H9 (cell line): Measurements from ENCODE around the gene TPRG1. TPM values are rescaled to one million over a fixed set of nuclear protein-coding genes. Genes with fewer than 3 reads are reported as not detected.

Experiments
- DNase-seq: peaks from one replicate; pipeline ENCODE4 v3.0.0-alpha.2; 2017
- H2AFZ ChIP-seq: one replicate; pipeline ENCODE4 v1.6.1; 2013; ENCODE audit warnings: mild to moderate bottlenecking, low read length, control low read depth, moderate library complexity
- H2AK5ac ChIP-seq: 2 replicates; pipeline ENCODE4 v1.6.1; 2013; ENCODE audit warnings: low read length, control low read depth, mixed read lengths; ENCODE audit not compliant: insufficient read length
- H2BK120ac ChIP-seq: one replicate; pipeline ENCODE4 v1.6.1; 2013; ENCODE audit warnings: low read depth, mild to moderate bottlenecking, low read length, control low read depth, inconsistent platforms; ENCODE audit not compliant: poor library complexity, severe bottlenecking
- H2BK12ac ChIP-seq: 2 replicates; pipeline ENCODE4 v1.6.1; 2013; ENCODE audit warnings: low read length, control low read depth, mixed read lengths, low read depth; ENCODE audit not compliant: insufficient read length
- H2BK15ac ChIP-seq: 2 replicates; pipeline ENCODE4 v1.6.1; 2013; ENCODE audit warnings: low read depth, low read length, control low read depth
- H2BK20ac ChIP-seq: one replicate; pipeline ENCODE4 v1.6.1; 2013; ENCODE audit warnings: low read depth, mild to moderate bottlenecking, low read length, control low read depth, inconsistent platforms; ENCODE audit not compliant: poor library complexity, severe bottlenecking
- H2BK5ac ChIP-seq: 2 replicates; pipeline ENCODE4 v1.6.1; 2013; ENCODE audit warnings: low read length, control low read depth, mixed read lengths; ENCODE audit not compliant: insufficient read length
- H3K14ac ChIP-seq: 2 replicates; pipeline ENCODE4 v1.6.1; 2013; ENCODE audit warnings: low read length, control low read depth; ENCODE audit not compliant: insufficient read depth
- H3K18ac ChIP-seq: 2 replicates; pipeline ENCODE4 v1.6.1; 2013; ENCODE audit warnings: low read depth, mild to moderate bottlenecking, mixed read lengths, low read length, control low read depth; ENCODE audit not compliant: insufficient read length
- H3K23ac ChIP-seq: 2 replicates; pipeline ENCODE4 v1.6.1; 2013; ENCODE audit warnings: low read length, control low read depth, mixed read lengths, low read depth; ENCODE audit not compliant: insufficient read length
- H3K23me2 ChIP-seq: 2 replicates; pipeline ENCODE4 v1.6.1; 2013; ENCODE audit warnings: low read depth, mild to moderate bottlenecking, mixed read lengths, low read length, control low read depth; ENCODE audit not compliant: insufficient read length, poor library complexity, severe bottlenecking
- H3K27ac ChIP-seq: 2 replicates; pipeline ENCODE4 v1.5.1; 2013; ENCODE audit warnings: low read length, control low read depth, mixed read lengths, low read depth; ENCODE audit not compliant: insufficient read length
- H3K27me3 ChIP-seq: 2 replicates; pipeline ENCODE4 v1.6.1; 2013; ENCODE audit warnings: low read length, control low read depth, inconsistent platforms; ENCODE audit not compliant: insufficient read depth
- H3K4ac ChIP-seq: 2 replicates; pipeline ENCODE4 v1.6.1; 2013; ENCODE audit warnings: low read depth, mild to moderate bottlenecking, control low read depth, inconsistent platforms, low read length, moderate library complexity
- H3K4me1 ChIP-seq: 2 replicates; pipeline ENCODE4 v1.6.1; 2013; ENCODE audit warnings: low read length, control low read depth, inconsistent platforms; ENCODE audit not compliant: insufficient read depth
- H3K4me2 ChIP-seq: 2 replicates; pipeline ENCODE4 v1.6.1; 2013; ENCODE audit warnings: low read length, control low read depth, mixed read lengths; ENCODE audit not compliant: insufficient read length, insufficient read depth
- H3K56ac ChIP-seq: 2 replicates; pipeline ENCODE4 v1.6.1; 2013; ENCODE audit warnings: low read depth, mild to moderate bottlenecking, mixed read lengths, low read length, control low read depth; ENCODE audit not compliant: insufficient read length
- H3K79me1 ChIP-seq: 2 replicates; pipeline ENCODE4 v1.6.1; 2013; ENCODE audit warnings: low read depth, mild to moderate bottlenecking, moderate library complexity, low read length, control low read depth, inconsistent platforms; ENCODE audit not compliant: insufficient read depth, poor library complexity, severe bottlenecking
- H3K79me2 ChIP-seq: 2 replicates; pipeline ENCODE4 v1.6.1; 2013; ENCODE audit warnings: low read length, control low read depth, inconsistent platforms; ENCODE audit not compliant: insufficient read depth
- H3K9ac ChIP-seq: 2 replicates; pipeline ENCODE4 v1.6.1; 2013; ENCODE audit warnings: low read length, control low read depth, mixed read lengths; ENCODE audit not compliant: insufficient read length; ENCODE audit errors: extremely low read depth
- H3K9me3 ChIP-seq: one replicate; pipeline ENCODE4 v1.6.1; 2013; ENCODE audit warnings: low read depth, low read length, inconsistent platforms; ENCODE audit not compliant: control insufficient read depth
- H3T11ph ChIP-seq: one replicate; pipeline ENCODE4 v1.6.1; 2013; ENCODE audit warnings: mild to moderate bottlenecking, low read length, control low read depth, inconsistent platforms
- H4K20me1 ChIP-seq: one replicate; pipeline ENCODE4 v1.6.1; 2013; ENCODE audit not compliant: control insufficient read depth, insufficient read length, insufficient read depth
- H4K5ac ChIP-seq: 2 replicates; pipeline ENCODE4 v1.6.1; 2013; ENCODE audit warnings: low read depth, mild to moderate bottlenecking, mixed read lengths, low read length, control low read depth; ENCODE audit not compliant: insufficient read length
- H4K8ac ChIP-seq: replicated peaks from 2 replicates; pipeline ENCODE4 v1.6.1; 2013; ENCODE audit warnings: low read length, control low read depth, mixed read lengths, low read depth; ENCODE audit not compliant: insufficient read length
- H4K91ac ChIP-seq: 2 replicates; pipeline ENCODE4 v1.6.1; 2013; ENCODE audit warnings: low read depth, mild to moderate bottlenecking, moderate library complexity, mixed read lengths, low read length, control low read depth; ENCODE audit not compliant: insufficient read length
- H3K27ac Mint-ChIP-seq, 3 experiments: 2 replicates in 2 of 3; 3 replicates in 1 of 3; pipeline ENCODE4 v1.8.0; 2020 to 2021; ENCODE audit warnings: mixed read lengths in 3 of 3, mild to moderate bottlenecking in 1 of 3, moderate library complexity in 1 of 3
- H3K27me3 Mint-ChIP-seq: 2 replicates; pipeline ENCODE4 v1.8.0; 2021; ENCODE audit warnings: low read depth, mild to moderate bottlenecking, moderate library complexity, mixed read lengths
- H3K36me3 Mint-ChIP-seq, 3 experiments: 2 replicates in 2 of 3; 3 replicates in 1 of 3; pipeline ENCODE4 v1.8.0; 2020 to 2021; ENCODE audit warnings: low read depth in 3 of 3, mixed read lengths in 3 of 3; ENCODE audit not compliant: insufficient read depth in 1 of 3
- H3K4me1 Mint-ChIP-seq, 2 experiments: 2 replicates each; pipeline ENCODE4 v1.8.0; 2020; ENCODE audit warnings: mixed read lengths in 2 of 2
- H3K4me3 Mint-ChIP-seq, 2 experiments: 2 replicates in 1 of 2; 3 replicates in 1 of 2; pipeline ENCODE4 v1.8.0; 2020 to 2021; ENCODE audit warnings: mild to moderate bottlenecking in 2 of 2, mixed read lengths in 2 of 2, moderate library complexity in 1 of 2
- H3K9me3 Mint-ChIP-seq, 2 experiments: 2 replicates in 1 of 2; 3 replicates in 1 of 2; pipeline ENCODE4 v1.8.0; 2020; ENCODE audit warnings: mild to moderate bottlenecking in 2 of 2, mixed read lengths in 2 of 2, moderate library complexity in 1 of 2
- CTCF ChIP-seq: fragments of 200-600 bp; sonication (generic); conservative IDR thresholded peaks from 3 replicates; pipeline ENCODE4 v1.8.0; 2021; ENCODE audit warnings: antibody characterized with exemption, mild to moderate bottlenecking
- WGBS: extraction: QIAGEN DNeasy Blood & Tissue Kit; methylation state at CpG from one replicate; pipeline ENCODE4 v1.1.7; 2013; ENCODE audit warnings: missing lambda C conversion rate, low lambda C conversion rate, mixed read lengths; ENCODE audit not compliant: insufficient read length; ENCODE audit errors: extremely low coverage; 5-methylcytosine and 5-hydroxymethylcytosine counted together
- total RNA-seq: library from RNA; stranded (reverse); gene quantifications from 2 replicates; pipeline ENCODE4 v1.2.1, GENCODE V29; 2021

TPRG1 gene
- total RNA-seq, 1 experiment from 2014 or later: 0.66 TPM

- no peak overlapping the region; a peak in 1 of 7 replicates for H3K27ac Mint-ChIP-seq
- no peak overlapping the region for H2BK120ac ChIP-seq
- H3K9ac ChIP-seq: no peak overlapping the region
- peaks cover 17 to 20% of the 10 kb centered on the region in 2 experiments for H3K4me1 Mint-ChIP-seq
- no peak overlapping the region for H3K14ac ChIP-seq
- H3K23me2 ChIP-seq: no peaks in the 10 kb centered on the region
- H4K8ac ChIP-seq: no peak overlapping the region
- H3K4me3 Mint-ChIP-seq: no peak overlapping the region
- no peaks in the 10 kb centered on the region for H3K27me3 ChIP-seq
- no peak overlapping the region for H3K4ac ChIP-seq
- no peaks in the 10 kb centered on the region for H3K36me3 Mint-ChIP-seq
- TF ChIP-seq CTCF: no peak
- H3K27ac ChIP-seq: no peak overlapping the region
- WGBS: no CpG with 5 or more reads among the region's 8 CpGs
- H3K4me1 ChIP-seq: no peaks in the 10 kb centered on the region; the same call in 1 of the 2 replicates
- H2BK20ac ChIP-seq: no peak overlapping the region
- no peak overlapping the region for H2BK5ac ChIP-seq
- no peak for DNase-seq
- H4K91ac ChIP-seq: no peak overlapping the region
- H3K79me1 ChIP-seq: no peaks in the 10 kb centered on the region
- no peaks in the 10 kb centered on the region for H4K20me1 ChIP-seq
- H3K56ac ChIP-seq: no peak overlapping the region
- H3K4me2 ChIP-seq: no peak overlapping the region
- H3K23ac ChIP-seq: no peak overlapping the region
- no peaks in the 10 kb centered on the region for H3K27me3 Mint-ChIP-seq
- no peak overlapping the region for H3K18ac ChIP-seq
- H2AFZ ChIP-seq: no peak overlapping the region
- H2AK5ac ChIP-seq: no peak overlapping the region
- H4K5ac ChIP-seq: no peak overlapping the region
- H3K79me2 ChIP-seq: no peaks in the 10 kb centered on the region
- H3K9me3 ChIP-seq: no peaks in the 10 kb centered on the region
- no peak overlapping the region for H2BK12ac ChIP-seq
- H2BK15ac ChIP-seq: no peak overlapping the region
- no peaks in the 10 kb centered on the region for H3K9me3 Mint-ChIP-seq
- H3T11ph ChIP-seq: no peak overlapping the region
These were observed 11.1 kb upstream of the TPRG1 start for GRCh38 chr3:189160519-189161309.
